BE2C (cell line): ENCODE measurements around the gene SIRT2.

Source experiments
- DNase-seq: peaks from one replicate; pipeline ENCODE4 v3.0.0-alpha.2; 2020
- H3K27me3 ChIP-seq: fragments of 250-450 bp; sonication (Bioruptor Pico); 2 replicates; pipeline ENCODE4 v1.5.1; 2020; ENCODE audit warnings: mild to moderate bottlenecking
- H3K36me3 ChIP-seq: fragments of 250-450 bp; sonication (Bioruptor Pico); 2 replicates; pipeline ENCODE4 v1.5.1; 2020; ENCODE audit warnings: mild to moderate bottlenecking
- H3K4me1 ChIP-seq: fragments of 250-450 bp; sonication (Bioruptor Pico); 2 replicates; pipeline ENCODE4 v1.5.1; 2020
- H3K4me3 ChIP-seq: 2 replicates; pipeline ENCODE4 v1.5.1; 2011; ENCODE audit warnings: low read depth, low read length
- H3K9me3 ChIP-seq: fragments of 250-450 bp; sonication (Bioruptor Pico); 2 replicates; pipeline ENCODE4 v1.5.1; 2020
- CTCF ChIP-seq: IDR thresholded peaks from 2 replicates; pipeline ENCODE4 v1.5.1; 2012; ENCODE audit warnings: mild to moderate bottlenecking, low read depth, low read length

Gene SIRT2

DNA sequence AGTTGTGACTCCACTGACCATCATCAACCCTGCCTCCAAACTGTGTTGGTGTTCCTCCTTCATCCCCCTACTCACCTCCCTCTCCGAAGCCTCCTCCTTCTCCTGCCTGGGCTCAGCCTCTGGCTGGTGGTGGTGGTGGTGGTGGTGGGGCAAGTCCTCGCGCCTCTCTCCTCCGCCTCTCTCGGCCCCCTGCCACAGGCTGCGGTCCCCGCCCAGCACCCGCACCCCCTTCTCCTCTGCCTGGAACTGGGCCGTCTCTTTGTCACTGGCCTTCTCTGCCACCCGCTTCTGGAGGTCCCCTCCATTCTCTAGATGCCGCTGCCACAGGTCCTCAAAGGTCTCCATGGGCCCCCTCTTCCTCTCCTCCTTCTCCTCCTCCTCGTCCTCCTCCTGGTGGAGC, 11.1 kb upstream of the SIRT2 start:
- H3K4me3 ChIP-seq, result no peak overlapping the region
- H3K9me3 ChIP-seq, result no peaks in the 10 kb centered on the region; the same call in 1 of the 2 replicates
- peaks cover 15% of the 10 kb centered on the region for H3K36me3 ChIP-seq
- H3K4me1 ChIP-seq, result no peaks in the 10 kb centered on the region
- DNase-seq, result no peak
- TF ChIP-seq CTCF, result no peak
- H3K27me3 ChIP-seq, result no peaks in the 10 kb centered on the region

DNA sequence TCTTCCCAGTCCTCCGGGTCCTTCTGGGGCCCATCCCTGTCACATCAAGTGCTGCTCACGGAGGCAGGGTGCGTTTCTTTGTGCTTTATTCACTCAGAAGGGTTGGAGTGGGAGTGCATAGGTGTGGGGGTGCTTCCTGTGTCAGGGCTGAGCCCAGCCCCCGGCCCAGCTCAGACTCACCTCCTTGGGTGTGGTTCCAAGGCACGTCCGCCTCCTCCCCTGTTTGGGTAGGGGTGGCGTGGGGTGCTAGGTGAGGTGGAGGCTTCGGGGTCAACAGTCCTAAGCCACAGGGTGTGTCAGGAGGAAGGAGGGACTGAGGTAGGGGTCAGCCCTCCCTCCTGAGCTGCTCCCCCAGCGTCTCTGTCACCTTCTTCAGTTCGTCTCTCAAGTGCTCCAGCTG, 9.5 kb upstream of the SIRT2 start:
- no peaks in the 10 kb centered on the region; the same call in 1 of the 2 replicates for H3K9me3 ChIP-seq
- no peaks in the 10 kb centered on the region for H3K27me3 ChIP-seq
- peaks cover 22% of the 10 kb centered on the region for H3K36me3 ChIP-seq
- TF ChIP-seq CTCF, result no peak
- H3K4me3 ChIP-seq, result no peak overlapping the region
- H3K4me1 ChIP-seq, result no peaks in the 10 kb centered on the region
- DNase-seq, result no peak

DNA sequence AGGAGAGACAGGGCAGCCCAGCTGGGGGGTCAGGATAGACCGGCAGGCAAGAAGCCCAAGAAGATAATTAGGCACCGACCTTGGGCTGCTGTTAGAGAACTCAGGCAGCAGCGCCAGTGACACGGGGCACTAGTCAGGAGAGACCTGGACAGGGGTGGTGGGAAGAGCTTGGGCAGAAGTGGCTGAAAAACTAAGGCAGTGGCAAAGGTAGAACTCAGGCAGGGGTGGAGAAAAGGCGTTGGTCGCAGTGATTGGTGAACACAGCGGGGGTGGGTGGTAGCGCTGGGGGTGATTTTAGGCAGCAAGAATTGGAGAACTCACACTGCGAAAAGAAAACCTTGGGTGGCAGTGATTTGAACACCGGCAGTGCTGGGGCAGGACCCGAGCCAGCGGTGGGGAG, 8.3 kb upstream of the SIRT2 start:
- Histone ChIP-seq H3K9me3 (no peaks in the 10 kb centered on the region; the same call in 1 of the 2 replicates), H3K27me3 (no peaks in the 10 kb centered on the region), H3K4me1 (no peaks in the 10 kb centered on the region), H3K36me3 (peaks cover 22% of the 10 kb centered on the region), H3K4me3 (no peak overlapping the region)
- no peak for TF ChIP-seq CTCF
- no peak for DNase-seq

DNA sequence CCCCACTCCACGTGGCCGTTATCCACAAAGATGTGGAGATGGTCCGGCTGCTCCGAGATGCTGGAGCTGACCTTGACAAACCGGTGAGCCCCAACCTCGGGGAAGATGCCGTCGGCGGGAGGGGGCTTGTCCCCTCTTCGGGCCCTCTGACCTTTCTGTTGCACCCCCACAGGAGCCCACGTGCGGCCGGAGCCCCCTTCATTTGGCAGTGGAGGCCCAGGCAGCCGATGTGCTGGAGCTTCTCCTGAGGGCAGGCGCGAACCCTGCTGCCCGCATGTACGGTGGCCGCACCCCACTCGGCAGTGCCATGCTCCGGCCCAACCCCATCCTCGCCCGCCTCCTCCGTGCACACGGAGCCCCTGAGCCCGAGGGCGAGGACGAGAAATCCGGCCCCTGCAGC, 7.8 kb upstream of the SIRT2 start:
- no peak for DNase-seq
- Histone ChIP-seq H3K36me3 (peaks cover 22% of the 10 kb centered on the region), H3K4me1 (no peaks in the 10 kb centered on the region), H3K9me3 (no peaks in the 10 kb centered on the region; the same call in 1 of the 2 replicates), H3K27me3 (no peaks in the 10 kb centered on the region), H3K4me3 (no peak overlapping the region)
- no peak for TF ChIP-seq CTCF

GRCh38 chr19:38905620-38906019, 6.2 kb upstream of the SIRT2 start:
- no peaks in the 10 kb centered on the region for H3K27me3 ChIP-seq
- TF ChIP-seq CTCF, result no peak
- H3K36me3 ChIP-seq, result peaks cover 22% of the 10 kb centered on the region

GRCh38 chr19:38904581-38905539, 5.4 kb upstream of the SIRT2 start:
- Histone ChIP-seq H3K36me3 (peaks cover 22% of the 10 kb centered on the region), H3K9me3 (no peaks in the 10 kb centered on the region; the same call in none of the 2 replicates), H3K4me3 (no peak overlapping the region), H3K27me3 (no peaks in the 10 kb centered on the region), H3K4me1 (no peaks in the 10 kb centered on the region)
- no peak for DNase-seq
- no peak for TF ChIP-seq CTCF

More at GRCh38 chr19:38905620-38906019, 6.2 kb upstream of the SIRT2 start:
- Histone ChIP-seq H3K4me1 (no peaks in the 10 kb centered on the region), H3K4me3 (no peak overlapping the region), H3K9me3 (no peaks in the 10 kb centered on the region; the same call in none of the 2 replicates)
- no peak for DNase-seq
